Stomach (tissue), 4 donors: ENCODE results near the gene SUPT4H1.

Source experiments
- CTCF ChIP-seq, 7 experiments: fragments of 450-650 bp in 4 of 7; fragments of 200-600 bp in 3 of 7; sonication (generic) in 3 of 7; IDR thresholded peaks; one replicate each; pipeline ENCODE4 v1.5.1; 2016 to 2019; ENCODE audit warnings: antibody characterized with exemption in 7 of 7, control low read depth in 2 of 7, mild to moderate bottlenecking in 1 of 7
- POLR2A ChIP-seq, 4 donors: fragments of 450-650 bp; IDR thresholded peaks; one replicate each; pipeline ENCODE4 v1.6.1; 2016; ENCODE audit warnings: antibody characterized with exemption in 4 of 4, control low read depth in 2 of 4, mild to moderate bottlenecking in 1 of 4, moderate library complexity in 1 of 4
- POLR2AphosphoS5 ChIP-seq, 3 donors: sonication (generic); formaldehyde crosslinking; IDR thresholded peaks; one replicate each; pipeline ENCODE4 v1.6.1; 2016; ENCODE audit warnings: antibody characterized with exemption in 3 of 3

- TF ChIP-seq POLR2A (IDR thresholded peaks at IDR 0.05) (no peak), CTCF (IDR thresholded peaks at IDR 0.05) (no peak), POLR2AphosphoS5 (IDR thresholded peaks at IDR 0.05) (no peak)
These were observed 12.9 kb downstream of the SUPT4H1 start for GRCh38 chr17:58338841-58339754.
